Spleen (tissue), 7 donors: Measurements from ENCODE around the gene SLIT1.

Source experiments
- CTCF ChIP-seq, 11 experiments: fragments of 200-600 bp in 7 of 11; fragments of 450-650 bp in 4 of 11; sonication (generic) in 4 of 11; IDR thresholded peaks in 8 of 11; conservative IDR thresholded peaks in 3 of 11; 1 replicate in 7 of 11; 2 replicates in 4 of 11; pipeline versions ENCODE4 v1.4.0 to v1.8.0; 2016 to 2021; ENCODE audit warnings: antibody characterized with exemption in 11 of 11, inconsistent platforms in 4 of 11, mild to moderate bottlenecking in 1 of 11
- POLR2A ChIP-seq, 3 donors: fragments of 450-650 bp; IDR thresholded peaks; one replicate each; pipeline ENCODE4 v1.5.1; 2017; ENCODE audit warnings: antibody characterized with exemption in 3 of 3, mild to moderate bottlenecking in 1 of 3
- donor health status: DM: no; HTN: no; CAD: no; lungs with moderate emphysema.
- donor health status: DM: no; HTN: no; CAD: no.
- donor health status: DM: no; HTN: no; CAD: no.

- TF ChIP-seq CTCF (IDR thresholded peaks at IDR 0.05 in 8 of 11, conservative IDR thresholded peaks at IDR 0.05 in 3 of 11) (no peak), POLR2A (IDR thresholded peaks at IDR 0.05) (no peak)
Observed at GRCh38 chr10:97199152-97199551, 13.4 kb upstream of the SLIT1 start.
